GM23248 (cell line): ENCODE results near the gene CRB3.

Experiments used
- EZH2 ChIP-seq: fragments of 200-600 bp; sonication (generic); IDR thresholded peaks from 2 replicates; pipeline ENCODE4 v1.6.1; 2018; ENCODE audit warnings: antibody characterized with exemption, mild to moderate bottlenecking; ENCODE audit not compliant: insufficient read depth, poor library complexity, severe bottlenecking
- EZH2phosphoT487 ChIP-seq: fragments of 200-600 bp; sonication (generic); IDR thresholded peaks from 2 replicates; pipeline ENCODE4 v1.6.1; 2018; ENCODE audit warnings: antibody characterized with exemption, moderate library complexity, mild to moderate bottlenecking, low read depth; ENCODE audit not compliant: insufficient read depth

DNA sequence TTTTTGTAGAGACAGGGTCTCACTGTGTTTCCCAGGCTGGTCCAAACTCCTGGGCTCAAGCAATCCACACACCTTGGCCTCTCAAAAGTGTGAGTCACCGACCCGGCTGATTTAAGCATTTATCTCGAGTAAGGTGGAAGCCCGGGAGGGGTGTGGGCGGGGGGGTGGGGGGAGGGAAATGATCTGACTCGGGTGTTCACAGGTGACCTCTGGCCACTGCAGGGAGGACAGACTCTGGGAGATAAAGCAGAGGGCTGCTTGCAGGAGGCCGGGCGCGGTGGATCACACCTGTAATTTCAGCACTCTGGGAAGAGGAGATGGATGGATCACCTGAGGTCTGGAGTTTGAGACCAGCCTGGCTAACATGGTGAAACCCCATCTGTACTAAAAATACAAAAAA lies 9.6 kb downstream of the CRB3 start:
- TF ChIP-seq EZH2, result no peak
- no peak for TF ChIP-seq EZH2phosphoT487
